ENCODE measurements around the gene SEPTIN2.

Gene SEPTIN2

GRCh38 chr2:241316825-241317224, 1.1 kb downstream of the SEPTIN2 start:
- no peak for TF ChIP-seq TEAD4 (IDR thresholded peaks at IDR 0.05)
- TF ChIP-seq ZBTB7A (IDR thresholded peaks at IDR 0.05; ENCODE audit: low read depth), result no peak
- TF ChIP-seq USF1 (IDR thresholded peaks at IDR 0.05), result no peak
- no peak for TF ChIP-seq RAD21 (IDR thresholded peaks at IDR 0.05; ENCODE audit: low read depth)
- no peak for TF ChIP-seq CEBPB (IDR thresholded peaks at IDR 0.05)
- no peak for TF ChIP-seq CREB1 (IDR thresholded peaks at IDR 0.05; ENCODE audit: low read depth)
- no peak for TF ChIP-seq REST (IDR thresholded peaks at IDR 0.05; ENCODE audit: low read depth)
- no peak for TF ChIP-seq NFIC (IDR thresholded peaks at IDR 0.05)
- TF ChIP-seq TCF12 (IDR thresholded peaks at IDR 0.05; ENCODE audit: low read depth), result no peak
- TF ChIP-seq MAX (IDR thresholded peaks at IDR 0.05), result no peak
- no peak for TF ChIP-seq EGR1 (IDR thresholded peaks at IDR 0.05)
- no peak for TF ChIP-seq EP300 (IDR thresholded peaks at IDR 0.05; ENCODE audit: borderline replicate concordance)
- no peak for TF ChIP-seq YY1 (IDR thresholded peaks at IDR 0.05; ENCODE audit: low read depth)
- TF ChIP-seq FOXM1 (IDR thresholded peaks at IDR 0.05; ENCODE audit: borderline replicate concordance, low read depth), result no peak
- TF ChIP-seq TAF1 (IDR thresholded peaks at IDR 0.05; ENCODE audit: low read depth), result no peak

GRCh38 chr2:241317391-241317790, 1.7 kb downstream of the SEPTIN2 start:
- TF ChIP-seq MAX (IDR thresholded peaks at IDR 0.05) (no peak), NFIC (IDR thresholded peaks at IDR 0.05) (no peak), YY1 (IDR thresholded peaks at IDR 0.05; ENCODE audit: low read depth) (no peak), TAF1 (IDR thresholded peaks at IDR 0.05; ENCODE audit: low read depth) (no peak), FOXM1 (IDR thresholded peaks at IDR 0.05; ENCODE audit: borderline replicate concordance, low read depth) (no peak), EP300 (IDR thresholded peaks at IDR 0.05; ENCODE audit: borderline replicate concordance) (no peak)

GRCh38 chr2:241320394-241320793, 4.7 kb downstream of the SEPTIN2 start:
- TF ChIP-seq YY1 (IDR thresholded peaks at IDR 0.05; ENCODE audit: low read depth), result no peak
- no peak for TF ChIP-seq FOXM1 (IDR thresholded peaks at IDR 0.05; ENCODE audit: borderline replicate concordance, low read depth)
- no peak for TF ChIP-seq CEBPB (IDR thresholded peaks at IDR 0.05)
- no peak for TF ChIP-seq RAD21 (IDR thresholded peaks at IDR 0.05; ENCODE audit: low read depth)
- TF ChIP-seq EP300 (IDR thresholded peaks at IDR 0.05; ENCODE audit: borderline replicate concordance), result no peak
- no peak for TF ChIP-seq TAF1 (IDR thresholded peaks at IDR 0.05; ENCODE audit: low read depth)
- TF ChIP-seq ZBTB7A (IDR thresholded peaks at IDR 0.05; ENCODE audit: low read depth), result no peak

GRCh38 chr2:241321033-241321432, 5.3 kb downstream of the SEPTIN2 start:
- TF ChIP-seq TAF1 (IDR thresholded peaks at IDR 0.05; ENCODE audit: low read depth) (no peak), USF1 (IDR thresholded peaks at IDR 0.05) (no peak), TEAD4 (IDR thresholded peaks at IDR 0.05) (no peak), REST (IDR thresholded peaks at IDR 0.05; ENCODE audit: low read depth) (no peak), ZBTB7A (IDR thresholded peaks at IDR 0.05; ENCODE audit: low read depth) (no peak), EP300 (IDR thresholded peaks at IDR 0.05; ENCODE audit: borderline replicate concordance) (no peak), YY1 (IDR thresholded peaks at IDR 0.05; ENCODE audit: low read depth) (no peak), NFIC (IDR thresholded peaks at IDR 0.05) (no peak), CREB1 (IDR thresholded peaks at IDR 0.05; ENCODE audit: low read depth) (no peak), TCF12 (IDR thresholded peaks at IDR 0.05; ENCODE audit: low read depth) (no peak), EGR1 (IDR thresholded peaks at IDR 0.05) (no peak), RAD21 (IDR thresholded peaks at IDR 0.05; ENCODE audit: low read depth) (no peak), FOXM1 (IDR thresholded peaks at IDR 0.05; ENCODE audit: borderline replicate concordance, low read depth) (no peak), CEBPB (IDR thresholded peaks at IDR 0.05) (no peak), MAX (IDR thresholded peaks at IDR 0.05) (no peak)

- TF ChIP-seq EP300 (IDR thresholded peaks at IDR 0.05; ENCODE audit: borderline replicate concordance) (no peak), TCF12 (IDR thresholded peaks at IDR 0.05; ENCODE audit: low read depth) (no peak), USF1 (IDR thresholded peaks at IDR 0.05) (no peak), YY1 (IDR thresholded peaks at IDR 0.05; ENCODE audit: low read depth) (no peak), CEBPB (IDR thresholded peaks at IDR 0.05) (no peak), RAD21 (IDR thresholded peaks at IDR 0.05; ENCODE audit: low read depth) (no peak), FOXM1 (IDR thresholded peaks at IDR 0.05; ENCODE audit: borderline replicate concordance, low read depth) (no peak), ZBTB7A (IDR thresholded peaks at IDR 0.05; ENCODE audit: low read depth) (no peak)
Observed at GRCh38 chr2:241321886-241322285, 6.2 kb downstream of the SEPTIN2 start.

Measured in Ishikawa (cell line).